IMR-90 (cell line): ENCODE results near the gene TTL.
"Not testable (repeated sequence)": the region's sequence is repeated elsewhere in the genome, so short reads cannot be mapped to it uniquely, and the experiment has no call there.

Experiments
- CEBPB ChIP-seq: IDR thresholded peaks from 2 replicates; pipeline ENCODE4 v1.6.1; 2012; ENCODE audit warnings: low read depth, low read length, improper control_type of control experiment
- CHD1 ChIP-seq: IDR thresholded peaks from 2 replicates; pipeline ENCODE4 v1.6.1; 2012; ENCODE audit warnings: low read depth, low read length, improper control_type of control experiment
- CTCF ChIP-seq: conservative IDR thresholded peaks from 2 replicates; pipeline ENCODE4 v1.5.1; 2012; ENCODE audit warnings: mild to moderate bottlenecking, low read depth, low read length, improper control_type of control experiment
- FOS ChIP-seq: fragments of 150-350 bp; IDR thresholded peaks from 2 replicates; pipeline ENCODE4 v1.6.1; 2016; ENCODE audit warnings: low read depth, low read length
- MAFK ChIP-seq: IDR thresholded peaks from 2 replicates; pipeline ENCODE4 v1.6.1; 2012; ENCODE audit warnings: low read depth, low read length, improper control_type of control experiment
- MAZ ChIP-seq: IDR thresholded peaks from 2 replicates; pipeline ENCODE4 v1.6.1; 2012; ENCODE audit warnings: low read depth, mild to moderate bottlenecking, low read length, improper control_type of control experiment, moderate library complexity, borderline replicate concordance
- POLR2A ChIP-seq: IDR thresholded peaks from 2 replicates; pipeline ENCODE4 v1.6.1; 2012; ENCODE audit warnings: mild to moderate bottlenecking, low read depth, low read length
- RAD21 ChIP-seq: IDR thresholded peaks from 2 replicates; pipeline ENCODE4 v1.6.1; 2012; ENCODE audit warnings: low read length, improper control_type of control experiment
- RCOR1 ChIP-seq: IDR thresholded peaks from 2 replicates; pipeline ENCODE4 v1.6.1; 2012; ENCODE audit warnings: mild to moderate bottlenecking, low read length, improper control_type of control experiment; ENCODE audit not compliant: insufficient replicate concordance
- RFX5 ChIP-seq: IDR thresholded peaks from 2 replicates; pipeline ENCODE4 v1.8.0; 2012; ENCODE audit warnings: low read depth, mild to moderate bottlenecking, low read length, moderate library complexity
- USF2 ChIP-seq: fragments of 150-350 bp; IDR thresholded peaks from 2 replicates; pipeline ENCODE4 v1.6.1; 2017; ENCODE audit warnings: mild to moderate bottlenecking, antibody characterized with exemption, low read length, low read depth

GRCh38 chr2:112509239-112509998 lies 27.5 kb downstream of the TTL start:
- not testable (repeated sequence) for TF ChIP-seq CTCF, CHD1, RFX5, USF2, MAFK, POLR2A, RAD21, MAZ, FOS, RCOR1, CEBPB
